ENCODE data around the gene POLR1G.

DNA sequence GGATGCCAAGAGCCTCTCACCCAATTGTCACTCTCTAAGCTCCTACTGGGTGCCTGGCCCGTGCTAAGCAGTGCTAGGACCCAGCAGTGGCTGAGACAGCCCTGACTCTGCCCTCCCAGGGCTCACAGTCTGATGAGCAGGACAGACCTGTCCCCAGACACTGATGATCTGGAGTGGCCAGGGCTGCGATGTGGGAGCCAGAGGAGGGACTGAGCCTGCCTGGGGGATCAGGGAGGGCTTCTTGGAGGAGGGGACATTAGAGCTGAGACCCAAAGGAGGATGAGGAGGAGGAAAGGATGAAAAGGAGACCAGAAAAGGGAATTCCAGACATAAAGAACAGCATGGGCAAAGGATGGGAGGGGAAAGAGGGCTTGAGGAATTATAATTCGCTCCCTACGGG, 10.7 kb downstream of the POLR1G start:
- TF ChIP-seq, protein P1, sequence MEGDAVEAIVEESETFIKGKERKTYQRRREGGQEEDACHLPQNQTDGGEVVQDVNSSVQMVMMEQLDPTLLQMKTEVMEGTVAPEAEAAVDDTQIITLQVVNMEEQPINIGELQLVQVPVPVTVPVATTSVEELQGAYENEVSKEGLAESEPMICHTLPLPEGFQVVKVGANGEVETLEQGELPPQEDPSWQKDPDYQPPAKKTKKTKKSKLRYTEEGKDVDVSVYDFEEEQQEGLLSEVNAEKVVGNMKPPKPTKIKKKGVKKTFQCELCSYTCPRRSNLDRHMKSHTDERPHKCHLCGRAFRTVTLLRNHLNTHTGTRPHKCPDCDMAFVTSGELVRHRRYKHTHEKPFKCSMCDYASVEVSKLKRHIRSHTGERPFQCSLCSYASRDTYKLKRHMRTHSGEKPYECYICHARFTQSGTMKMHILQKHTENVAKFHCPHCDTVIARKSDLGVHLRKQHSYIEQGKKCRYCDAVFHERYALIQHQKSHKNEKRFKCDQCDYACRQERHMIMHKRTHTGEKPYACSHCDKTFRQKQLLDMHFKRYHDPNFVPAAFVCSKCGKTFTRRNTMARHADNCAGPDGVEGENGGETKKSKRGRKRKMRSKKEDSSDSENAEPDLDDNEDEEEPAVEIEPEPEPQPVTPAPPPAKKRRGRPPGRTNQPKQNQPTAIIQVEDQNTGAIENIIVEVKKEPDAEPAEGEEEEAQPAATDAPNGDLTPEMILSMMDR (IDR thresholded peaks at IDR 0.05): no peak
- TF ChIP-seq POLR2A (IDR thresholded peaks at IDR 0.05): no peak

Data from suprapubic skin (tissue), 3 donors.